Body of pancreas (tissue), 4 donors: ENCODE measurements around the gene AKT1S1.

Source experiments
- CTCF ChIP-seq, 7 experiments: fragments of 450-650 bp in 4 of 7; fragments of 200-600 bp in 3 of 7; sonication (generic) in 3 of 7; IDR thresholded peaks; one replicate each; pipeline ENCODE4 v1.5.1; 2016 to 2019; ENCODE audit warnings: antibody characterized with exemption in 7 of 7
- POLR2A ChIP-seq, 3 donors: fragments of 450-650 bp; IDR thresholded peaks; one replicate each; pipeline ENCODE4 v1.6.1; 2016; ENCODE audit warnings: antibody characterized with exemption in 3 of 3, mild to moderate bottlenecking in 2 of 3

GRCh38 chr19:49875857-49876421 is 1.2 kb downstream of the AKT1S1 start:
- TF ChIP-seq CTCF (IDR thresholded peaks at IDR 0.05) (no peak), POLR2A (IDR thresholded peaks at IDR 0.05) (no peak)
